GM18499 (cell line): Measurements from ENCODE around the gene AP4E1.
A peak's percentile ranks its signal among the peaks of the same experiment; 100 is the strongest.
"Not testable (repeated sequence)": the region's sequence is repeated elsewhere in the genome, so short reads cannot be mapped to it uniquely, and the experiment has no call there.

Source experiments
- ATAC-seq: cut with Tn5 transposase; IDR thresholded peaks from one replicate; pipeline ENCODE4 v1.9.1; 2021; ENCODE audit warnings: moderate number of reproducible peaks; ENCODE audit not compliant: insufficient read depth, unreplicated experiment

AP4E1 gene

GRCh38 chr15:50908209-50909009 lies at the start of gene AP4E1:
Gene AP4E1 (plus strand): TSS chr15:50908683. CDS start chr15:50908779, 96 bp downstream.
- ATAC-seq: peak; percentile 45

DNA sequence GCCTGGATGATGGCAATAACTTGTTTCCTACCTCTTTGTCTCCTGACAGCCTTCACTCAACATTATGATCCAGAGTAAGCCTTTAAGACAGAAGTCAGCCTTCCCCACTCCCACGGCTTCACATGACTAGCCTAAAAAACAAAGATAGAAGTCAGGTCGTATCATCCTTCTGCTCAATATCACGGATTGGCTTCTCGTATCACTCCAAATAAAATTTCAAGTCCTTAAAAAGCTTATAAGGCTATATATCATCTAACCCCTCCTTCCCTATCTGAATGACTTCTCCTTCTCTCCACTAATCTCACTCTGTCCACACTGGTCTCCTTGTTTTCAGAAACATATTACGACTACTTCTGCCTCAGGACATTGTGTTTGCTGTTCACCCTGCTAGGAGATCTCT lies 47.7 kb upstream of the AP4E1 start:
- ATAC-seq: no peak

GRCh38 chr15:50862553-50862952 lies 45.9 kb upstream of the AP4E1 start:
- ATAC-seq: no peak

DNA sequence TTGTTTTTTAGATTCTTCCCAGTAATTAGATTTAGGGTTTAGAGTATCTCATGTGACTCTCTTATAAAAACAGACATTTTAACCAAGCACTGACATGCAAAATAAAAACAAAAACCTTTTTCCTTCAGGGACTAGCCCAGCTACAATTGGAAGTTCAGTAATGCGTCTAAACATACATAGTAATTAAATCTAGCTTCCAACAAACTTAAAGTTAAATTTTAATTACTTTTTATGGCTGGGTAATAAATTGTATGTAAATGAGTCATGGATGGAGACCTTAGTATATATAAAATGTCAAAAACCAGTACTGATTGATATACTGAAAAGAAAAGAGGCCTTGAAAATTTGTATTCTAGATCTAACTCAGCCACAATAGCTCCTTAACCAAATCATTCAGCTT lies 43.6 kb upstream of the AP4E1 start:
- ATAC-seq: no peak

DNA sequence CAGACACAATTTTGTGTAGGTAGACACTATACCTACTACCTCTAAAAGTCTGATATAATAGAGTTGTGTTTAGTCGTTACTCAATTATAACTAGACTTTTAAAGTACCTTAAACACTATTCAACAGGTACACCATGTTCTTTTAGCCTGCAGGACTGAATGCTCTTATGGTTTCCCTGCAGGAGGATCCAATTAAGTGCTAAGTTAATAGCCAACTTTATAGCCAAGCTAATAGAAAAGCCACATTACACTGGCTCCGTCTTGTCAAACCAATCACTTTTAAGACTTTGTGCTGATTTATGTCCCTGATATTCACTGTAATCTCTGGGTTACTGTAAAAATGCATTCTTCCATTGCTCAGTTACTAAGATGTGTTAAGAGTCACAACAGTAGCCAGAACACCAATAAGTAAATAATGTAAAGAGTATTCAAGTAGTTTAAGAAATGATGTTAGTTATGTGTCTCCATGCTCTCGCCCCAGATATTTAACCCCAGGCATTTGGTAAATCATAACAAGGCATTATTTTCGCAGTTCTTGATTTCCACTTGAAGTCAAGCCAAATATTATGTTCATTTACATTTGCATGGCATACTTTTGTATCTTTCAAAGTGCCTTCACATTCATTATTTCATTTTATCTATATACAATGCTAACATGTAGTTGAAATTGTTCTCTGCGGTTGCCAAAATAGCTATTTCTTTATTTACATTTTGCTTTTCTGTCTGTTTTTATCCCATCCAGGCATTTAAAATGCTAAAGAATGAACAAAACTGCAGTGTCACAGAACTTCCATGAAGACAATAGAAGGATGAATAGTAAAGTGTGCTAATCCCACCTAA lies 42.7 kb upstream of the AP4E1 start:
- no peak for ATAC-seq

DNA sequence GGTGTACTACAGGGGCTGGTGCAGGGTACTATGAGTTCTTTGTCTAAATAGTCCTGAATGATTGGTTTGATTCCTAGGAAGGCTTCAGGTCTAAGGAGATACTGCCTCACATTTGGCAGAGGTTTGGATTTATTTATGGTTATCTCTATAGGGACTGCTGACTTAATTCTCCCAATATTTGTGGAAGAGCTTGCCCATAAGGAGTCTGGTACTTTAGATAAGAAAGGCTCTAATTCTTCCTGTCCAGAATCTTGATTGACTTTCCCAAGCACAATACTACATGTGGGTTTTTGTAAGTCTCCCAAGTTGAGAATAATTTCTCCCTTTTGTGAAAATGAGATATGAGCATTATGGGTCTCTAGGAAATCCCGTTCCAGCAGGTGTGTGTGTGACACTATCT lies 36.7 kb upstream of the AP4E1 start:
- no peak for ATAC-seq

GRCh38 chr15:50872832-50873426 lies 35.6 kb upstream of the AP4E1 start:
- ATAC-seq: no peak

DNA sequence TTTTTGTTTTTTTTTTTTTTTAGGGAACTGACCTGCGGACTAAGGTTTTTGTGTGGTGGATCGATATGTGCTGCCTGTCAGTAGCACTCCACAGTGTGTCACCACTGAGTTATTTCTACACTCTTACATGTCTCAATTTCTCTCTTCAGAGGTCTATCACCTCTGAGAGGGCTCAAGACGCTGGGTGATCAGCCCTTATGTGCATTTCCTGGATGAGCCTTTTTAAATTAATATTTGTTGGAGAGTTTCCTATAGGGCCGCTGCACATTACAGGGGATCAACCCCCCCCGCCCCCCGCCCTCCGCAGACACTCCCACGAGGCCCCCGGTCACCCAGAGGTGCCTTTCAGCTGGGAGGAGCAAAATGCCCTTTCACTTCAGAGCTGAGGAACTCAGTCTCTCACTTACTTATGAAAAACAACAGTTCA lies 34.5 kb upstream of the AP4E1 start:
- ATAC-seq: peak; percentile 58

GRCh38 chr15:50875238-50875637 lies 33.2 kb upstream of the AP4E1 start:
- not testable (repeated sequence) for ATAC-seq

GRCh38 chr15:50876260-50876988 lies 32.1 kb upstream of the AP4E1 start:
- no peak for ATAC-seq

- no peak for ATAC-seq
Observed at GRCh38 chr15:50876989-50877360, 31.5 kb upstream of the AP4E1 start.

GRCh38 chr15:50879016-50879617 lies 29.4 kb upstream of the AP4E1 start:
- no peak for ATAC-seq

- ATAC-seq: peak; percentile 4
Observed at GRCh38 chr15:50880206-50880605, 28.3 kb upstream of the AP4E1 start.

DNA sequence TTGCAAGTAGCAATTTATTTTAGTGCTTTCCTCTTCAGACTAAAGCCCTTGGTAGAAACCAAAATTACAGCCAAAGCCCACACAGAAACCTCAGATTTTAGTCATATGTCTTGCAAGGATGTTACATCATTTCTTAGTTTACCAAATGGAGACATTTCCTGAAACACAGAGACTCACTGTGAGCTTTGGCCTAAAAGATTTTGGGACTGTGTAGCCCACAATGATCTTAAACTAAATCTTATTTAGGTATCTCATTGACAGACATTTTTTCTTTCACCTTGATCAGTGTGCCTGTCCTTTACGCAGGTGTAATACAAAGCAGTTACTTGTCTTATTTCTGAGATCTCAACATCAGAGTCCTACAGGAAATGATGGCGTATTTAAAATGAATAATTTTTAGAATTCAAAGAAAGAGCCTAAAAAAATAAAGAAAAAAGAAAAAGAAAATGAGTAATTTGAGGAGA lies 27.8 kb upstream of the AP4E1 start:
- peak; percentile 29 for ATAC-seq

DNA sequence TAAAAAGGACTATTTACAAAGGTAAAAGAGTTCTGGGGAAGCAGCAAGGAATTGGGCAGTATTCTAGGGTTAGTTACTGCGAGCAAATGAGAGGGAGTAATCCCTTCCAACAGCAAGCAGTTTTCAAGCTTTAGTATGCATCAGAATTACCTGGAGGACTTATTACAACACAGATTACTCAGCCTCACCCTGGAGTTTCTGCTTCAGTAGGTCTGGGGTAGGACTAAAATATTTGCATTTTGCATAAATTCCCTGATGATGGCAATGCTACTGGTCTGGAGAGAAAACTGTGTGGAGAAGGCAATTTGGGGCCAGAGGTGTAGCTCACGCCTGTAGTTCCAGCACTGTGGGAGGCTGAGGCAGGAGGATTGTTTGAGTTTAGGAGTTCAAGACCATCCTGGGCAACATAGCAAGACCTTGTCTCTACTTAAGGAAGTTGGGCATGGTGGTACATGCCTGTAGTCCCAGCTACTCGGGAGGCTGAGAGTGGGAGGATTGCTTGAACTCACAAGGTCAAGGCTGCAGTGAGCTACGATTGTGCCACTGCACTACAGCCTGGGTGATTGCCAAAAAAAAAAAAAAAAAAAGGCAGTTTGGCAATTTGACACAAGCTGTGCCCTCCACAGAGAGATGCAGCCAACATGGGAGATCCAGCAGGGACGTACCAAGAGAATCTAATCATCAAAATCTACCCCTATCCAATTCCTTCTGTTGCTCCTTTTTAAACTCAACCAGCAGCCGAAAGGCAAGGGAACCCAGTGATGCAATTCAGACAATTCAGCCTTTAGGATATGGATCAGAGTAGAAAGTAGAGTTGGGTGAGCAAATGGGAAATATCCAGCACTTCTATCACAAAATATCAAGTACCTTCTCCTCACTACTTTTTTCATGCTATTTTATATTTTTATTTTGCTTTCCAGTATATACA lies 27.1 kb upstream of the AP4E1 start:
- no peak for ATAC-seq

GRCh38 chr15:50883903-50884302 lies 24.6 kb upstream of the AP4E1 start:
- no peak for ATAC-seq

DNA sequence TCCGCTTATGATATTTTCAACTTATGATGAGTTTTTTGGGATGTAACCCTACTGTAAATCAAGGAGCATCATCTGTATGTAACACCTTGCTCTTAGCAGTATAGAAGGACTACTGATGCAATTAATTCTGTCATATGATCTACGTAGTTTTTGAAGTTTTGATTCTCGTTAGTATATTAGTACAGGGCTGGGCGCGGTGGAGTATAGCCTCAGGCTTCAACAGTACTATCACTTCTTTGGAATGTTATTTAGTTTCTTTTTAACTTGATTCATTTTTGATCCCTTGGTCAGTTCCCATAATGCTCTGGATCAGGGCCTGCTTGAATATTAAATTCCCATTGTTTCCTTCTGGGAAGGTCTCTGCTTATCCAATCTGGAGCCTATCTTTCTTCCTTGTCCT lies 23.9 kb upstream of the AP4E1 start:
- ATAC-seq: no peak

GRCh38 chr15:50886139-50886467 lies 22.4 kb upstream of the AP4E1 start:
- ATAC-seq: no peak
